GM12864 (cell line): Measurements from ENCODE around the gene MTX1.
"Not testable (repeated sequence)": the region's sequence is repeated elsewhere in the genome, so short reads cannot be mapped to it uniquely, and the experiment has no call there.

ENCODE experiments used
- DNase-seq: peaks from one replicate; pipeline ENCODE4 v3.0.0-alpha.2; 2011; ENCODE audit warnings: low read depth
- H3K4me3 ChIP-seq: 2 replicates; pipeline ENCODE4 v1.5.1; 2011; ENCODE audit warnings: mild to moderate bottlenecking, low read depth, low read length, control low read depth
- CTCF ChIP-seq: IDR thresholded peaks from 2 replicates; pipeline ENCODE4 v1.5.1; 2011; ENCODE audit warnings: low read depth, mild to moderate bottlenecking, moderate library complexity, low read length, control low read depth, inconsistent platforms; ENCODE audit errors: missing control alignments

Gene MTX1

DNA sequence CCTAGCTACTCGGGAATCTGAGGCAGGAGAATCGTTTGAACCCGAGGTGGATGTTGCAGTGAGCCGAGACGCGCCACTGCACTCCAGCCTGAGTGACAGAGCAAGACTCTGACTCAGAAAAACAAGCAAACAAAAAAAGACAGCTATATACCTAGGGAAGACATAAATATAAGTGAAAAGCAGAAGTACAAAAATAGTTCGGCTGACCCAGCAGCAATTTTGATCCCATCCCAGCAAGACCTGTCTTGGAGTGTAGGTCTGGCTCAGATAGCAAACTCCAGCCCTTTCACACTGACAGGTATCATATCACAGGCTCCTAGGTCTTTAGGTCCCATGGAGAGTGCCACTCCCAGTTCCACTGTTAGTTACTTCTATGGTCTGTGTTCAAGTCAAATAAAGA is 14.6 kb downstream of the MTX1 start:
- H3K4me3 ChIP-seq: no peak overlapping the region
- DNase-seq: no peak
- no peak for TF ChIP-seq CTCF

DNA sequence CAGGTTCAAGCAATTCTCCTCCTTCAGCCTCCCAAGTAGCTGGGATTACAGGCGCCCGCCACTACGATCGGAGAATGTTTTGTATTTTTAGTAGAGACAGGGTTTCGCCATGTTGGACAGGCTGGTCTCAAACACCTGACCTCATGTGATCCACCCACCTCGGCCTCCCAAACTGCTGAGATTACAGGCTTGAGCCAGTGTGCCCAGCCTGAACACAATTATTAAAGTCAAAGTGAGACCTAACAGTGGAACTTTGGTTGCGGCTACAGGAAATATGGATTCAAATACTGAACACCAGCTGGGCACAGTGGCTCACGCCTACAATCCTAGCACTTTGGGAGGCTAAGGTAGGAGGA is 16.9 kb downstream of the MTX1 start:
- not testable (repeated sequence) for DNase-seq
- H3K4me3 ChIP-seq: peak overlapping the region; percentile 87

GRCh38 chr1:155226188-155226909 is 17.9 kb downstream of the MTX1 start:
- DNase-seq: no peak
- H3K4me3 ChIP-seq: peak overlapping the region; percentile 87
- TF ChIP-seq CTCF: peak; percentile 67

DNA sequence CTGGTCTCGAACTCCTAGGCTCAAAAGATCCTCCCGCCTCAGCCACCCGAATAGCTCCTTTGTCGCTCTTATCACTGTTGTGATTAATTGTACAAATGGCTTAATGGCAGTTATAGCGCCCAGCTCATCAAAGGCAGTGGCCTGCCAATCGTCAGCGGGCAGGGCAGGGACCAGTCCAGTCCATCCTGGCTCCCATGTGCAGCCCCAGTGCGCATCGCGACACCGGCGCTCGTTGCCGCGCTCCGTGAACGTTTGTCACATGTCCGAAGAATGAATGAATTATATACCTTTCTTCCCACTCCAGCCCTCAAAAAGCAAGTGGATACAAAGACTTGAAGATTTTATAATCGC is 18.4 kb downstream of the MTX1 start:
- H3K4me3 ChIP-seq: peak overlapping the region; percentile 87
- TF ChIP-seq CTCF: no peak
- no peak for DNase-seq

- H3K4me3 ChIP-seq: peak overlapping the region; percentile 87
- peak; percentile 98 for DNase-seq
- TF ChIP-seq CTCF: no peak
Measured at GRCh38 chr1:155227261-155228095, 19.0 kb downstream of the MTX1 start.

DNA sequence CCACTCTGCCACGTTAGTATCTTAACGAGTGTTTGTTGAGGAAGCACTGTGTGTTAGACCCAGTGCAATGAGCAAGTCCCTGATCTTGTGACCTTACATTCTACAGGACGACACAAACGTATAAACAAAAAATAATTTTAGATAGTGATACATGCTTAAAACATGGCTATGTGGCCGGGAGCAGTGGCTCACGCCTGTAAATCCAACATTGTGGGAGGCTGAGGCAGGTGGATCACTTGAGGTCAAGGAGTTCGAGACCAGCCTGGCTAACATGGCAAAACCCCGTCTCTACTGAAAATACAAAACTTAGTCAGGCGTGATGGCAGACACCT is 19.6 kb downstream of the MTX1 start:
- peak overlapping the region; percentile 60 for H3K4me3 ChIP-seq
- TF ChIP-seq CTCF: no peak
- DNase-seq: no peak

- H3K4me3 ChIP-seq, DNase-seq: not testable (repeated sequence)
Measured at GRCh38 chr1:155231302-155231701, 22.8 kb downstream of the MTX1 start.

DNA sequence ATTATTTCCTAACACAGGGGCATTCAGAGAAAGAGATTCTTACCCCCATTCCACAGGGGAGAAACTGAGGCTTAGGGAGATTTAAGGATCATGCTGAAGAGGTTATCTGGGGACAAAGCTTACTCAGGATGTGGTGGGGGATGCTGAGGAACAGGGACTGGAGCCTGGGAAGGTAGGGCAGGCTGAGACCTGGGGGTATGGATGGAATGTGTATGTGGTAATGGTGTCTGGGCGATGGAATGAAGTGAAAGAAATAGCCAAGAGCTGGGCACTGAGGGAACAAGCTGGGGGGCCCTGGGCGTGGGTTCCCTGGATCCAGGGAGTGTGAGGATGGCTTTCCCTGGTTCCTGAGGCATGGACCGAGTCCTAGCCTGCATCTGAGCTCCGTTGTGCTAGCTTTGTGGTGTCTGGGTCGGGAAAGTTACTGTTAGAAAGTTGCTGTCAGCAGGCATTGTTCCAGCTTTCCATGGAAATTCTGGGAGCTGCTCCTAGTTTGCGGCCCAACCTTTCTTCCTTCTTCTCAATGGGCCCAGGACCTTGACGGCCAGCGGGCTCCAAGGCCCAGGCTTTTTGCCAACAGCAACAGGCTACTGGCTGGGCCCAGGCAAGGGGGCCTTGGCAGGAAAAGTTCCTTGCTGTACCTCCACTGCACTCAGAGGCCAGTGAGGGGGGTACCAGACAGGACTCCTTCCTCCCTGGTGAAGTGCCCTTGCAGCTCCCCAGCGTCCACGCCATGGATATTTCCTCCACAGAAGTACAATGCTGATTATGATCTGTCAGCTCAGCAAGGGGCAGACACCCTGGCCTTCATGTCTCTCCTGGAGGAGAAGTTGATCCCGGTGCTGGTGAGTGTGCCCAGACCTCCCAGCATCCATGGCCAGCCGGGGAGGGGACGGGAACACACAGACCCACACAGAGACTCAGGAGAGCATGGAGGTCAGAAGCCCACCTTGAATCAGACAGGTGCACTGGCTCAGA is 23.8 kb downstream of the MTX1 start:
- not testable (repeated sequence) for H3K4me3 ChIP-seq, DNase-seq

- not testable (repeated sequence) for H3K4me3 ChIP-seq, DNase-seq
Measured at GRCh38 chr1:155233502-155233901, 25.0 kb downstream of the MTX1 start.

- not testable (repeated sequence) for H3K4me3 ChIP-seq, DNase-seq
Measured at GRCh38 chr1:155235375-155235774, 26.9 kb downstream of the MTX1 start.
